HG03064 (cell line): ENCODE data around the gene RASGRP4.

ENCODE experiments used
- ATAC-seq: cut with Tn5 transposase; IDR thresholded peaks from one replicate; pipeline ENCODE4 v1.9.1; 2021; ENCODE audit warnings: low read depth; ENCODE audit not compliant: unreplicated experiment

The RASGRP4 gene

DNA sequence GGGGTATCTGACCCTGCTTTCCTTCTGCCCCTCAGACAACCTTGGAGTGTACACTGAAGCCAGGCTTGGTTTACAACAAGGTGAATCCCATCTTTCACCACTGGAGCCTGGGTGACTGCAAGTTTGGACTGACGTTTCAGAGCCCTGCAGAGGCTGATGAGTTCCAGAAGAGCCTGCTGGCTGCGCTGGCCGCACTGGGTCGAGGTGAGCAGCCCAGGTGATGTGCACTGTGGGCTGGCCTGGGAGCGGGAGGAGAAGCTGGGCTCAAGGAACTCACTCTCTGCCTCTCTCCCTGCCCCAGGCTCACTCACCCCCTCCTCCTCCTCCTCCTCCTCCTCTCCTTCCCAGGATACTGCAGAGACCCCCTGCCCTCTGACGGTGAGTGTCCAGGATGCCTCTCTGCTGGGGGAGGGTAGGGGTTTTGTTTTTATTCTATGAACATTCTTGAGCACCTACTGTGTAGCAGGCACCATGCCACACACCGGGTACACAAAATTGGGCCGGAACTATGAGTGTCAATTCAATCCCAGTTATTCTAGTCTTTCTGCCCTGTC is 34.0 kb downstream of the RASGRP4 start:
- no peak for ATAC-seq

DNA sequence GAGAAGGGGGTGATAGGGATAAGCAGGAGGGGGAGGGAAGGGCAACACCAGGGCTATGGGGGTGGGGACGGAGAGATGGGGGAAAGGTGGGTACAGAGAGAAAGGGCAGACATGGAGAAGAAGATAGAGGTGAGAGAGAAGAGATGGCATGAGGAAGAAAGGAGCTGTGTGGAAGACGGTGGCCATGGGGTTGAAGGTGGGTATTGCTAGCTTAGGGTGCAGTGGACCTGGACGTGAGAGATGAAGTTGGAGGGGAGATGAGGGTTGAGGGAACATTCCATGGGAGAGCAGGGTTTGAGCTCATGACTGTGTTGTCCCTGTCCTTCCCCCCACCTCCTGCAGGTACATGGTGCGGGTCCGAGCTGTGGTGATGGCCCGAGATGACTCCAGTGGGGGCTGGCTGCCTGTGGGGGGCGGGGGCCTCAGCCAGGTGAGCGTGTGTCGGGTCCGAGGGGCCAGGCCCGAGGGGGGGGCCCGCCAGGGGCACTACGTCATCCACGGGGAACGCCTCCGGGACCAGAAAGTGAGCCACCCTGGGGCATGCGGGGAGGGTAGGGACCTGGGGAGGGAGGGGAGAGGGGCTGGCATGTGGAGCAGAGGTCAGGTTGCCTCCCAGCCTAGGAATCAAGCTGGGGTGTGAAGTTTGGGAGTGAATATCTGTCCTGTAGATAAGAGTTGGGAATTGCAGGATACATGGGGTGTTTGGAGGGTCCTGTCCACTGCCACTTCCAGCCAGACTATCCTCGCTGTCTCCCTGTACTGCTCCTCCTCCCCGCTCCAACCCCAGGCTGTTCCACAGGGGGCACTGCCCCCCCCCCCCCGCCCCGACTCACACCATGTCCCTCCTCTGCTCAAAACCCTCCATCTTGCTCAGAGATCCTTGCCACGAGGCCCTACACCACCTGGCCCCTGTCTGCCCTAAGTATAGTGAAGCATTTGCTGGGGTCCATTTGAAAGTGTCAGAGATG is 35.8 kb downstream of the RASGRP4 start:
- no peak for ATAC-seq

DNA sequence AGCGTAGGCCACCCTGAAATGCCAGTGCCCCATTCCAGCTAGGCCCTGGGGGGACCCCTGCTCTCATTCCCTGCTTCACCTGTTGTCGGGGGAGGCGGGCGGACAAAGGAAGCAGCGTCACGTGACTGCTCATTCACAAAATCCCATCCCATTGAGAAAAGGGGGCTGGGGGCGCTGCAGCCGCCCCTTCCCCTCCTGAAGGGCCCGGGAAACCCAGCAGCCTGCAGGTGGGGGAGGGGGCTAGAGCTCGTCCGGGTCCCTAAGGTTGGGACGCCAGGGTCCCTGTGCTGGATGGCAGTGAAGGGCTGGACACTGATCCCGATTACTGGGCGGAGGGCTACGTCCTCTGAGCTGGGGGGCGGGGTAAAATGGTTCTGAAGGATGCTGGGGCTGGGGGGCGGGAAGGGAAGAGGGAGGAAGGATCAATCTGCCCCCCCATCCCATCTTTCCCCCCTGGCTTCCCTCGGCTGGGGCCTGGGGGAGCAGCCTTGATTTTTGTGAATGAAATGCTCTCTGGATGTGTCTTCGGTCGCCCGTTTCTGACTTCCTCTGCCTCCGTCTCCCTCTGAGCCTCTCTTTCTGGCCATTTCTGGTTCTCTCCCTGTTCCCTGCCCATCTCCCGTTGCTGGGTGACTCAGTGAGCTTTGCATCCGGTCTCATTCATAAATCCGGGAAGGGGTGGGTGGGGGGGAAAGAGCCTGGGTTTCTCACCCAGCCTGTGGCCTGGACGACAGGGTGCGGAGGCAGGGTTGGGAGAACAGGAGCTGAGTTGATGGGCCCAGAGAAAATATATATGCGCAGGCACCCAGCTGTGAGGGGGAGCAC is 36.7 kb downstream of the RASGRP4 start:
- ATAC-seq, result no peak

DNA sequence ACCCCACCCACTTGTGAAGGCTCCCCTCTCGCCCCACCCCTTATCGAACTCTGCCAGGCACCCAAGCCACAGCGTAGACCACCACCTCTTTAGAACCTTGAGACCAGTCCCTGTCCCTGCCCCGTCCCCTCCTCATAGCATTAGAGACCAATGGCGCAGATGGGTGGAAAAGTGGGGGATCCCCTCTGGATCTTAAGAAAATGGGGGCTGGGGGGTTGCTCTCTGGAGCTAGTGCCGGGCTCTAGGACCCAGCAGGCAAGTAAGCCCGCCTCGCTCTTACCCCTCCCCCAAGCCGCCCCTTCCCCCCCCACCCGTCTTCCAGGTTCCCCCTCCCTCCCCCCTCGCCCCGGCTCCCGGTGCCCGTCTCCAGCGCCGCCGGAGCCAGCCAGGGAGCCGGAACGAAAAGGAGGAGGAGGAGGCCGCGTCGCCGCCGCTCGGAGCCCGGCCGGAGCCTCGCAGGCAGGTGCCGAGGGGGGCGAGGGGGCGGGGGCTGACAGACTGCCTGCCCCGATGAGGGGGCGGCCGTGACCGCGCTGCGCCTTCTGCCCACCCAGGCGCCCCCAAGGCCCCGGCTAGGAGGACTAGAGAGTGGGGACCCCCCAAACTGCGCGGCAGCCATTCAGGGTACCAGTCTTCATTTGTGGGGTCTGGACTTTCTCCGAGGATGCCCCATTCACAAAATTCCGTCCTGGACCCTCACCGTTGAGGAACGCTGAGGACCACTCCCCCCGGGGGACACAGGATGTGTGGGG is 37.5 kb downstream of the RASGRP4 start, which contains the start of gene SPRED3:
SPRED3 (plus strand) TSS at position 349 of the 752 bp plus-strand sequence. CDS start 1,606 bp downstream, outside the sequence.
- no peak for ATAC-seq

DNA sequence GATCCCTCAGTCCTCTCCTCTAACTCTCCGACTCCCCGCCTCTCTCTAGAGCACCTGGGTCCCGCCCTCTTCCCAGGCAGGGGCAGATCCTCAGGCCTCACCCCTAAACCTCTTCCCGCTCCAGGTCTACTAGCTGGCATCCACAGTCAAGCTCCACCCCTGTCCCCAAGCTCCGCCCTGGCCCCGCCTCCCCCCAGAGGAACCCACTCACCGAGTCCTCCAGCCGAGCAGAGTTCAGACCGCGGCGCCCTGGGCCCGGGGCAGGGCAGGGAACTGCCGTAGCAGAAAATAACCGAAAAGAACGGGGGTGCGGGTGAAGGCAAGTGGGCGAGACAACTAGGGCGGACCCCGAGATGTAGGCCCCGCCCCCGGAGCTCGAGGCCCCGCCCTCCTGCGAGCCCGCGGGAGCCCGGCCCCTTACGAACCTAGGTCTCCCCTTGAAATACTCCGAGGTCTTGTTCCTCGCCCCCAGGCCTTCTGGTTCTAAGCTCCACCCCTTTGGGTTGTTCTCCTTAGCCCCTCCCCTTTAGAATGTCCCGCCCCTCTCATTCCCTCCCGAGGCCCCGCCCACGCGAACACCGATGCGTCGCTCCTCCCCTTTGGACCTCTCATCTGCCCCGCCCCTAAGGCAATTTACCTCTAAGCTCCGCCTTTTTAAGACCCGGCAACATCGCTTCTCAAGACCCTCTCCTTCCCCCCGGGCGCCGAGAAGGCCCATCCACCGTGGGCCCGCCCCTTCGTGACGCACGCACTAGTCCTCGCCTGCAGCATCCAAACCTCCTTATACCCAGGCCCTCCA is 38.3 kb downstream of the RASGRP4 start, which contains the start of gene GGN:
GGN (minus strand) TSS at position 485 of the 799 bp plus-strand sequence. CDS start 773 bp downstream, outside the sequence.
- no peak for ATAC-seq

DNA sequence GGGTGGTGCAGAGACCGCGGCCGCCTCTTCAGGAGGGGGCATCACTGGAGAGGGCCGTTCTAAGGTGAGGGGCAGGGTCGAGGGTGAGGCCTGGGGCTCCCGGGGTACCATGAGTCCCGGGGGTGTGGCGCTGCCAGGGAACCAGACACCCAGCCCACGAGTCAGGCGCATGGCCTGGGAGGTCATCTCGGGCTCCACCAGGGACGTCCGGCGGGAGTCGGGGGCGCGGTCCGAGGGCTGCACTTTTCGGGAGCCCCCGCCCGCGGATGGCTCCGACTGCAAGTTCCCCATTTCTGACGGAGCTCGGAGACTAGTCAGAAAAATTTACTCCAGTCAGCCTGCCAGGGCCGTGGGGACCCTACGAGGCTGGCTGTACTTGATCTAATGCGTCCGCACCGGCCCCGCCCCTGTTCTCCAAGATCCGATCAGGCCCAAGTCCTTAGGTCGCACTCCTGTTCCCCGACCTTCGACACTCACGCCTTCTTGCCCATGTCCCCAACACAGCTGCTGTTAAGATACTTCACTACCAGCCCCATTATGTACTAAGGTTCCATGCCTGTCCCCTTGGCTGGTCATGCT is 39.0 kb downstream of the RASGRP4 start:
- ATAC-seq, result no peak

DNA sequence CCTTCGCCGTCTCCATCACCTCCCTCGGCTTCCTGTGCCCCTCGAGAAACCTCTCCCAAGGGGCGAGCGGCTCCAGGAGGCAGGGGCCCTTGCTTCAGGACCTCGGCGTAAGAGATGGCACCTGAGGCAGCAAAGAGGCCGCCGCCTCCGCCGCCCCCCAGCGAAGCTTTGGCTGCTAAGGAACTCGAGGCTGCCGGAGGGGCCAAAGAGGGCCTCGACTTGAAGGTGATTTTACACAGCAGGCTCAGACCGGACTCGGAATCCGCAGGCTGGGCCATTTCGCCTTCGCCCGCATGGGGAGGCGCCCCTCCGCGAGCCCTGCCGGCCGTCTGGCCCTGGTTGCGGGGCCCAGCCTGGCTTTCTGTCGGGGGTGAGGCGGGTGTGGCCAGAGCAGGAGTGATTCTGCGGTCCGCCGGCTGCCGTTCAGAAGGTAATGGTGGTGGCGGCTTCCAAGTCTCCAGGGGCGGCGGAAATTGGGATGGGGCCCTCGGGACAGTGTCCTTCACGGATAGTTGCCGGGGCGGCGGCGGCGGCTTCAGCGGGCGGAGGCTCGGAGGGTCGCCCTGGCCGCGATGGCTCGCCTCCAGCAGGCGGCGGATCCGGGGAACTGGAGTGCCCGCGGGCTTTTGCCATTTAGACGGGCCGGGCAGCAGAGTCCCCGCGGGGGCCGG is 39.6 kb downstream of the RASGRP4 start:
- ATAC-seq, result no peak

DNA sequence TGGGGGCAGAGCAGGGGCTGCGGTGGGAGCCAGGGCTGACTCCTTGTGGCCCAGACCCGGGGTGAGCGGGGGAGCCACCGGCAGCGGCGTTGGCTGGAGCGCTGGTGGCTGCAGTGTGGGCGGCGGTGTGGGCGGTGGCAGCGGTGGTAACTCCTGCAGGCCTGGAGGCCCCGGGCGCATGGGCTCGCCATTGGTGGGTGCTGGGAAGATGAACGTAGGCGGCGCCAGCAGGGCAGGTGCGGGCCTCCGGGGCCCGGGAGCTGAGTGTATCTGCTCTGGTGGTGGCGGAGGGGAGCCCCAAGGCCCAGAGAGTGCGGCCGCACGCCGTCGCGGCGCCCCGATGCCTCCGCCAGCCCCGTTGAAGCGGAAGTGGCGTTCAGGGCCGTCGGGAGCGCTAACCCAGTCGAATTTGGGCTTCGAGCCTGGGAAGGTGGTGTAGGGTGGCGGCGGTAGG is 40.2 kb downstream of the RASGRP4 start:
- ATAC-seq, result no peak

DNA sequence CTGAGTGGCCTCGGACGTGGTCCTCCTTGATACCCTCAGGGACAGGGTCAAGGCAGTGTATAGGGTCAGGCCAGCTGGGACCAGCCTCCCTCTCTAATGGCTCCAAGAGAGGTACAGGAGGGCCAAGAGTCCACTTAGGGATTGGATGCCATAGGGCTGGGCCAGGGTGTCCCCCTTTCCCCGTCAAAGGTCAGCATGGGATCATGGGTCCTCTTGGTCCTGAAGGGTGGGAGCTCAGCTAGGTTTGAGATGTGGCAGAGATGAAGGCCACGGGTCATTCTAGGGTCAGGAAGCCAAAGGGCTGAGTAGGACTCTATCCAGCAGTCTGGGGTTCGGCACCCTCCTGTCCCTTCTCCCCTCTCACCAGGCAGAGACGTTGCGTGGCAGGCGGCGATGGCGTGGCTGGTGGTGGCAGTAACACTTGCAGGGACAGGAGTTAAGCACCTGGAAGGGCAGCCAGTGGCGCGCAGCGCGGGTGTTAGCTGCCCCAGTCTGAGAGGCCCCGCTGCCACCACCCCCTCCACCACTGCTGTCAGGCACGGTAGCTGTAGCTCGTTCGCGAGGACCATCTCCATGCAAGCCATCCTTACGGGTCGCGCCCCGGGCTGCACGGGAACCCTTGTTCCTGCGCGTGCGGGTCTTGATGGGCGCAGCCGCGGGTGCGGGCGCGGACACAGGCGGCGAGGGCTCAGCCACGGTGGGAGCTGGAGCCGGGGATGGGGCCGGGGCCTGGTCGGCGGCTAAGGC is 40.8 kb downstream of the RASGRP4 start:
- ATAC-seq, result no peak

DNA sequence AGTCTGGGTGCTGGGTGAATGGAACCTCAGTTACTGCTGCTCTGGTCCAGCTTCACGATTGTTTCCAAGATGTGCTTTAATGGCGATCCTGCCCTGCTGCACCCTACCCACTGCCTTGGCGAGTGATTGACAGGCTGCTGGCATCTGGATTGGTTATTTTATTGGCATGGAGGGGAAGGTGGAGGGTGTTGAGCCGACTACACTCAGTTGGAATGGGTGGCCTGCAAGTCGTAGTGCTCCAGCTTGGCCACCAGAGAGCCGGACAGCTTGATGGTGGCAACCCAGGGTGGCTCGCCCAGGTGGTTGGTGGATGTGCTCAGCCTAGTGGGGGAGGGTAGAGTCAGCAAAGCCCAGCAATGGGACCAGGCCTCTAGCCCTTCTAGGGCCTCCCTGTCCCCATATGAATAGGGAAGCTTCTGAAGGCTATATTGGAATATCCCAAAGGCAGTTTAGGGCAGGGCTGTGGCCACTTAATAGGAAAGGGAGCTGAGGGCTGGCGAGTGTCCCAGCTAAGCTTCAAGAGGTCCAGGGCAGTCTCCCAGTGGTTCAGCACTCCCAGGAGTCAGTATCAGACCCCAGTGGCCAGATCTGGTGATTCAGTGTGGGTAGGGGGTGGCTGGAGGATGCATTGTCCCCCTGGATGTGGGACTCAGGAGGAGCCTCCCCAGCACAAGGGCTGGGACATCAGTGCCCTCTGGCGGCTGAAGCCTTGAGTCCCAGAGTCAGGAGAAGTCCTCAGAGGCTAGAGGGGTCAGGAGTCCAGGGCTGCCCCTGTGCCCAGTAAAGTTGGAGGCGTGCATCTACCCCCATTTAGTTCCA is 41.6 kb downstream of the RASGRP4 start:
- no peak for ATAC-seq

DNA sequence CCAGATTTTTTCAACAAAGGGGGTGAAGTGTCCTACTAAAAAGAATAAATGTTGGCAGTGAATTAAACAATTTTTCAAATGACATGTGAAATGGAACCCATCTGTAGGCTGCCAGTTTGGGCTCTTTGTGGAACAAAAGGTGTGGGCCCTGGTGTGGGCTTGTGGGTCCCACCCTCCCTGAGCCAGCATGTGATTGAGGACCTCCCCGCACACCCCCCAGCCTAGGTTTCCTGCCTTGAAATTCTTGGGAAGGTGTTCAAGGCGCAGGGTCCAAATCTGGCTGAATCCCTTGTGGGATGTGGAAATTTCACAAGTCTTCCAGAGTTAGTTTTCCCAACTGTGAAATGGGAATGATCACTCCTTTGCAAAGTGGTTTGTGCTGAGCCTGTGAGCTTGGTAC is 42.3 kb downstream of the RASGRP4 start:
- no peak for ATAC-seq

DNA sequence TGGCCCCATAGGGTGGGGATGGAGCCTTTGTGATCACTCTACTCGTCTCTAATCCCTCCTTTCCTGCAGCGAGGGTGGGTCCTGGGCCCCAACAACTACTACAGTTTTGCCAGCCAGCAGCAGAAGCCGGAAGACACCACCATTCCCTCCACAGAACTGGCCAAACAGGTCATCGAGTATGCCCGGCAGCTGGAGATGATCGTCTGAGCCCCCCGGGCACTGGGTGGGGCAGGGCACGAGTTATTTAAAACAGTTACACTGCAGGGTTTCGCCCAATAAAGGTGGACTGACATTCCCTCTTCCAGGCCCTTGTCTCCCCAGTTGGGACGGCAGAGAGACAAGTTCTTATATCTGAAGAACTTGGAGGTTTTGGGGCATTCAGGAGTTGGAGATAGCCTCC is 42.8 kb downstream of the RASGRP4 start:
- ATAC-seq, result no peak

DNA sequence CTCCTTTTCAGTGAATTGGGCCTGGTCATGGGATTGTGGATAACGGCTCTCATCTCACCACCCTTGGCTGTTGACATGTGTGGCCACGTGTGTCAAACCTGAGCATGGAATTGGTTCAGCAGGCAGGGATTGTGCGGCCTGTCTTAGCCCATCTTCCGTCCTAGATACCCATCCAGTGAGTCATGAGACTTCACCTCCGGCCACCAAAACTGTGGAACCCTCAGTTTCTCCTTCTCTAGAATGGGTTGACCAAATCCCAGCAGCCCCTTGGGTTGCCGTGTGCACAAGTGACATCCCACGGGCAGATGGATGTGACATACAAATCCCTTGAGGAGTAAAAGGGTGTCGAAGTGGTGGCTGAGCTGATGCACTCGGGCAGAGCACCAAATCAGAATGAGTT is 44.9 kb downstream of the RASGRP4 start:
- no peak for ATAC-seq

DNA sequence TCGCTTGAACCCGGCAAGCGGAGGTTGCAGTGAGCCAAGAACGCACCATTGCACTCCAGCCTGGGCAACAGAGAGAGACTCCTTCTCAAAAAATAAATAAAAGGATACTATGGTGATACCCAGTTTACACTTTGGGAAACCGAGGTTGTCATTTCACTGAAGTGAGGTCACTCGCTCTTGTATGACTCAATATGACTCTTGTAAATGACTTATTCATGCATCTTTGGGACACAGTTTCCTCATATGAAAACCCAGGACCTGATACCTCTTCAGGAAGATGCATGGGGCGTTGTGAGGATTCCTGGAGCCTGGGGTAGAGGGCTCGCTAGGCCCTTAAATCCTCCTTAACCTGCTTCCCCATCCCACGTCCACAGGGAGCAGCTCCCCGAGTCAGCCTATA is 47.2 kb downstream of the RASGRP4 start:
- ATAC-seq, result no peak

DNA sequence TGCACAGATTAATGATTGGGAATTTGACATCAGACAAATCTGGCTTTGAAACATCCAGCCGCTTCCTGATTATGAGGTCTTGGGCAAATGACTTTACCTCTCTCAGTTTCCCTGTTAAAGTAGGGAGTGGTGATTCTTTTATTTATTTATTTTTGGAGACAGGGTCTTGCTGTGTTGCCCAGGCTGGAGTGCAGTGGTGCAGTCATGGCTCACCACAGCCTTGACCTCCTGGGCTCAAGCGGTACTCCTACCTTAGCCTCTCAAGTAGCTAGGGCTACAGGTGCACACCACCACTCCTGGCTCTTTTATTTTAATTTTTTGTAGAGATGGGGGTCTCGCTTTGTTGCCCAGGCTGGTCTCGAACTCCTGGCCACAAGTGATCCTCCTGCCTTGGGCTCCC is 49.0 kb downstream of the RASGRP4 start:
- no peak for ATAC-seq

DNA sequence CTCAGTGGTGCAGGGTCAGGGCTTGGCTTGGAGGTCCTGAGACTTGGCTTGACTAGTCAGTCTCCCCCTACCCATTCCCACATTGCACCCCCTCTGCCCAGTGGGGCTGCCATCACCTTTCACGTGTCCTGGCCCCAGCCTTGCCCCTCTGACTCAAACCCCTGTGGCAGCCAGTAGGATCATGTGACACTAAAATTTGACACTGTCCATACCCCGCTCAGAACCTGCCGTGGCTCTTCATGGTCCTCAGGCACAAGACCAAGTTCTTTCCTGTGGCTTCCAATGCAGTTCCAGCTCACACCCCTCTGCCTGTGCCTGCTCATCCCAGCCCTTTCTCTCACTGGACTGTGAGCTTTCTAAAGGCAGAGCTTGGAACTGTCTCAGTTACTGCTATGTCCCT is 49.4 kb downstream of the RASGRP4 start:
- ATAC-seq, result no peak

DNA sequence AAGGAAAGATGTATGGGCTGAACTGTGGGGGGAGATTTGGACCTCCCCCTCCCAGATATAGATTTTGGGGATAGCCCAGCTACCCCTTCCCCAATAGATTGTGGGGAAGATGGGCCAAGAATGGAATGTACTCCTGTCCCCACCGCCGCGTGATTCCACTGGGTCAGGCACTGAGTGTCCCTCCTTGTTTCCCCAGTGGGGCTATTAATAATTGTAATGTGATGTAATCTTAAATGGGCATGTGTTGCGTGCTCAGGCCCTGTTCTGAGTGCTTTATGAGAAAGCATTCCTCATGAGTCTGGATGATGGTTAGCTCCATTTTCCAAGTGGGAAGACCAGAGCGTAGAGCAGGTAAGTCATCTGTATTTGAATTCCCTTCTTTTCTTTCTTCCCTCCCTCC is 50.3 kb downstream of the RASGRP4 start:
- ATAC-seq, result no peak
